GM13977 (cell line): Measurements from ENCODE around the gene TMED3.
A peak's percentile ranks its signal among the peaks of the same experiment; 100 is the strongest.

ENCODE experiments used
- DNase-seq: peaks from one replicate; pipeline ENCODE4 v3.0.0; 2012; ENCODE audit warnings: low spot score
- in situ Hi-C: fragments of 300-500 bp; cut with MboI; formaldehyde crosslinking; loops from one replicate; pipeline ENCODE4 v1.12.0; 2022; ENCODE audit warnings: low sequenced_read_pairs, low pct_unique_long_range_greater_than_20kb, mixed read lengths, inconsistent platforms; ENCODE audit not compliant: unreplicated experiment
- TF ChIP-seq, protein P1 (sequence below): IDR thresholded peaks from 2 replicates; pipeline ENCODE4 v1.5.1; 2012; ENCODE audit warnings: mild to moderate bottlenecking, control low read depth; ENCODE audit not compliant: insufficient read depth; ENCODE audit errors: extremely low read depth, missing control alignments

The TMED3 gene

DNA sequence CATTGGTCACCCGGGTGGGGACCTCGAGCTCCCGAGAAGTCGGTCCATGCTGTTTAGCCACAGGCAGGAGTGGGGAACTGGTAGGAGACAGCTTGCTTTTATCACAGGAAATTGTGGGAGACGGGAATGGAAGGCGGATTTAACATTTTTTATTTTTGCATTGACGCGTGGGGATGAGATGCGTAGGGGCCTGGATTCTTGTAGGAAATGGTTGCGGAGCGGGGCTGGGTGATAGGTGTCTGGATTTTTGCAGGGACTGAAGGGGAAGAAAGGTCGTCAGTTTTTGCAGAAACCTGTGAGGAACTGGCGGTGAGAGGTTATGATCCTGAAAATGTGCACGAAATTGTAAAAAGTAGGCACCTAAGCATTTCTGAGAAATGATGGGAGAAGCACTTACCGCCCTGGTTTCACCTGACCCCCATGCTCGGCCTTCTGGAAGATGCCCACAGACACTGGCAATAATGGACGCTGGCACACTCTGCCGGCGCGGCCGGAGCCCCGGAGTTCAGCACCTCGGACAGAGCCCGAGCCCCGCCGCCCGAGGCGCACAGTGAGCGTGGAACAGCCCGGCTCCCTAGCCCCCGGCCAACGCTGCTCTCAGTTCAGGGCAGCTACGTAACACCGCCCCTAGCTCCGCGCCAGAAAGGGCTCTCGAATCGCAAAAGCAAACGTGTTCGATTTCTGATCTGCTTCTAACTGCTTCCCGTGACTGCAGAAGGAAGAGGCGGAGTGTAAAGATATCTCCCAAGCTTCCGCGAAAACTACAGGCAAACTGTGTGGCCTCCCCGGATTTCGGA lies 27.5 kb upstream of the TMED3 start:
- in situ Hi-C loops = no loop called here
- TF ChIP-seq, protein P1, sequence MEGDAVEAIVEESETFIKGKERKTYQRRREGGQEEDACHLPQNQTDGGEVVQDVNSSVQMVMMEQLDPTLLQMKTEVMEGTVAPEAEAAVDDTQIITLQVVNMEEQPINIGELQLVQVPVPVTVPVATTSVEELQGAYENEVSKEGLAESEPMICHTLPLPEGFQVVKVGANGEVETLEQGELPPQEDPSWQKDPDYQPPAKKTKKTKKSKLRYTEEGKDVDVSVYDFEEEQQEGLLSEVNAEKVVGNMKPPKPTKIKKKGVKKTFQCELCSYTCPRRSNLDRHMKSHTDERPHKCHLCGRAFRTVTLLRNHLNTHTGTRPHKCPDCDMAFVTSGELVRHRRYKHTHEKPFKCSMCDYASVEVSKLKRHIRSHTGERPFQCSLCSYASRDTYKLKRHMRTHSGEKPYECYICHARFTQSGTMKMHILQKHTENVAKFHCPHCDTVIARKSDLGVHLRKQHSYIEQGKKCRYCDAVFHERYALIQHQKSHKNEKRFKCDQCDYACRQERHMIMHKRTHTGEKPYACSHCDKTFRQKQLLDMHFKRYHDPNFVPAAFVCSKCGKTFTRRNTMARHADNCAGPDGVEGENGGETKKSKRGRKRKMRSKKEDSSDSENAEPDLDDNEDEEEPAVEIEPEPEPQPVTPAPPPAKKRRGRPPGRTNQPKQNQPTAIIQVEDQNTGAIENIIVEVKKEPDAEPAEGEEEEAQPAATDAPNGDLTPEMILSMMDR = no peak
- peak; percentile 62 for DNase-seq

DNA sequence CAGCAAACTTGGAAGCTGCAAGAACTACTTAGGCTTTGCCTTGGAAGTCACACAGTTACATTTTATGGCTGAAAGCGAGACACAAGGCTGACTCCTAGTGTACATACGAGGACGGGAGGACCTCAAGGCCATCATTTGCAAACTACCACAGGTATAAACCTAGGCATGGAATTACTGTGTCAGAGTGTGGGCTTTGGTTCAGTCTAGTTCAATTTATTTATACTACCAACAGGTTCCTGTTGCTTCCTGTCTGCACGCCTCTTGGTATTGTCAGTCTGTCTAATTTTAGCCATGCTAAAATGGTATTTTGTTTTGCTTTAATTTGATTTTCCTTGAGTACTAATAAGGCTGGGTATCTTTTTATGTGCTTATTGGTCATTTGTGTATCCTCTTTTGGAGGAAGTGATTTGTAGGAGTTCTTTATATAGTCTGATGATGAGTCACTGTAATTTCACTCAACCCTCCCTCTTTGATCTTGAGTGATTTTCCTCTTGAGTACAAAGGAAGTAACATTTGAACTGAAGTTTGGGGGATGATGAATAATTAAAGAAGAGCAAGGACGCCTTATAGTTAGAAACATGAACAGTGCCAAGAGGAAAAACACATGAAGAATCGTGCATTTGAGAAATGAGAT lies 20.2 kb upstream of the TMED3 start:
- in situ Hi-C loops = no loop called here
- TF ChIP-seq, protein P1 = no peak
- DNase-seq = no peak

DNA sequence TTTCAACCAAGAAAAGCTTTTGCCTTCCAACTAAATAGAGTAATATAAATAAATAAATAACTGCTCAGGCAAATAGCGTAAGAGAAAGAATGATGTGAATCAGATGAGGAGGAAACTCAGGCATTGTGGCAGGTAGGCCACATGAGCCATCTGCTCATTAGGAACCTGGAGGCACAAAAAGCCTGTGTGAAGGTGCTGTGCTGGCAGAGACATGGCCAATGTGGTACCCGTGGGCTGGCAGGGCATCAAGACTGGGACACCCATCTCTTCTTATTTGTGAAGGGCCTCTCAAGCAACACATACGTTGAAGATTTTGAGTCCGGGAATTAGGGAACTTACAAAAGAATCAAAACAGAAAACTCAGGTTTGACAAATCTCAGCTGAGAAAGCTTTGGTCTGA lies 18.9 kb upstream of the TMED3 start:
- DNase-seq = no peak
- in situ Hi-C loops = no loop called here
- TF ChIP-seq, protein P1 = no peak

DNA sequence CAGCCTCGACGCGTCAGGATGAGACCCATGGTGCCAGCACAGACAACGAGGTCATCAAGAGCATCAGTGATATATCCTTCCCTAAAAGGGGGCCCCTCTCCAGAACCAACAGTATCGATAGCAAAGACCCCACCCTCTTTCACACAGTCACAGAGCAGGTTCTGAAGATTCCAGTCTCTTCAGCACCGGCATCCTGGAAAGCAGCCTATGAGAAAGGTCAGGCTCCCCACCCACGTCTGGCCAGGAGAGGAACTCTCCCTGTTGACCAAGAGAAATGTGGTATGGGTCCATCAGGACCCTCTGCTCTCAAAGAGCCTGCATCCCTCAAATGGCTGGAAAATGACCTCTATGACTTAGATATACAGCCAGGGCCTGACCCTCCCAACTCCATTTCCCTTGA lies 16.8 kb upstream of the TMED3 start:
- no peak for DNase-seq
- TF ChIP-seq, protein P1 = no peak
- in situ Hi-C loops = no loop called here

DNA sequence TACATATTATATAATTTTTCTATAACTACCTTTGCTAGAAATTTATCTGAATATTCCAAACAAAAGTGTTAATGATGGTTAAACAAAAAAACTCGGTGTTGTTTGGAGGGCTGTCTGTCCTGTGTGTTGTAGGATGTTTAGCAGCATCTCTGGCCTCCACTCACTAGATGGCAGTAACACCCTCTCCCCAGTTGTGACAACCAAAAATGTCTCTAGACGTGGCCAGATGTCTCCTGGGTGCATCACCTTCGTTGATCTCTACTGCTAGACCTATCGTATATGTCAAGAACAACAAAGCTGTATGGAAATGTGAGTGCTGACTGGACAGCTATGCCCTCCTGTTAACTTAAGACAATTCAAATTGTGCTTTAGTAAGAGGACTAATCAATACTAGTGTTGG lies 14.3 kb upstream of the TMED3 start:
- TF ChIP-seq, protein P1 = peak; percentile 43
- in situ Hi-C loops = no loop called here
- no peak for DNase-seq

DNA sequence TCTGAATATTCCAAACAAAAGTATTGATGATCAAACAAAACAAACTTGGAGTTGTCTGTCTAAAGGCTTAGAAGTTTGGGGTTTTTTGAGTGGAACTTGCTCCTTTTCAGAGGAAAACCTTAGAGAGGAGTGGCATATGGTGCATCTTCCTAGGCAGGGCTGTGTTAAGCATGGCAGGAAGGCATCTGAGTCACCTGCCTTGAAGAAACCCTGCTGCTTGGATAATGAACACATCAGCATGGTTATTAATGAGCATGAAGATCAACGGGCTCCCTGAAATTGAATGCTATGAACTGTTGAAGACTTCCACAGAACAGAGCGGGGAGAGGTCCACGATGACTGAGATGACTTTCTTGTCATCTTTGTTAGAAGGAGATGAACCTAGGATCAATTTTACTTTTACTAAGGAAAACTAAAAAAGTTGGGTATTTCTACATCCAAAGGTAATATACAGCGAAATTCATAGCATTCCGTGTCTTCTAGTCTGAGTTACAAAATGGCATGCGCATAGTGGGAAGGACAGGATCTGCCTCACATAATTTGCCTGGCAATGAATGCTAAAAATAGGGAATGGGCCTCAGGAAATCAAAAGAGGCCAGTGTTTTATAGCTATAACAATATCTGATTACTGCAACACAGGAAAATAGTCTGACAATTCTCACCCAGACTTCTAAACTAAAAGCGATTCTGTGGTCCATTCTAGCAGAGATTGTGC lies 11.6 kb upstream of the TMED3 start:
- in situ Hi-C loops = no loop called here
- TF ChIP-seq, protein P1 = no peak
- DNase-seq = no peak
